Nucleus accumbens (tissue), 56 donors: ENCODE measurements around the gene TBC1D3D.
"Not testable (repeated sequence)": the region's sequence is repeated elsewhere in the genome, so short reads cannot be mapped to it uniquely, and the experiment has no call there.

Experiments used
- DNase-seq, 56 donors: peaks; one replicate each; lab custom pipeline; 2025; lab: John Stamatoyannopoulos, UW

Gene TBC1D3D

GRCh38 chr17:38003676-38004075 lies at the start of gene TBC1D3D:
TBC1D3D (plus strand) TSS chr17:38003976; CDS start chr17:38005561, 1,585 bp downstream.
- DNase-seq, result not testable (repeated sequence)

GRCh38 chr17:37988960-37989359 lies 14.8 kb upstream of the TBC1D3D start, which contains the start of gene TBC1D3L:
TBC1D3L (minus strand) TSS chr17:37989060; CDS start chr17:37987520, 1,540 bp downstream.
- not testable (repeated sequence) for DNase-seq
